NCI-H187 (cell line): ENCODE data around the gene IFT57.
"Not testable (repeated sequence)": the region's sequence is repeated elsewhere in the genome, so short reads cannot be mapped to it uniquely, and the experiment has no call there.

Source experiments
- DNase-seq, 2 experiments: peaks; one replicate each; lab custom pipeline; 2025; lab: John Stamatoyannopoulos, UW

IFT57 gene, protein sequence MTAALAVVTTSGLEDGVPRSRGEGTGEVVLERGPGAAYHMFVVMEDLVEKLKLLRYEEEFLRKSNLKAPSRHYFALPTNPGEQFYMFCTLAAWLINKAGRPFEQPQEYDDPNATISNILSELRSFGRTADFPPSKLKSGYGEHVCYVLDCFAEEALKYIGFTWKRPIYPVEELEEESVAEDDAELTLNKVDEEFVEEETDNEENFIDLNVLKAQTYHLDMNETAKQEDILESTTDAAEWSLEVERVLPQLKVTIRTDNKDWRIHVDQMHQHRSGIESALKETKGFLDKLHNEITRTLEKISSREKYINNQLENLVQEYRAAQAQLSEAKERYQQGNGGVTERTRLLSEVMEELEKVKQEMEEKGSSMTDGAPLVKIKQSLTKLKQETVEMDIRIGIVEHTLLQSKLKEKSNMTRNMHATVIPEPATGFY

DNA sequence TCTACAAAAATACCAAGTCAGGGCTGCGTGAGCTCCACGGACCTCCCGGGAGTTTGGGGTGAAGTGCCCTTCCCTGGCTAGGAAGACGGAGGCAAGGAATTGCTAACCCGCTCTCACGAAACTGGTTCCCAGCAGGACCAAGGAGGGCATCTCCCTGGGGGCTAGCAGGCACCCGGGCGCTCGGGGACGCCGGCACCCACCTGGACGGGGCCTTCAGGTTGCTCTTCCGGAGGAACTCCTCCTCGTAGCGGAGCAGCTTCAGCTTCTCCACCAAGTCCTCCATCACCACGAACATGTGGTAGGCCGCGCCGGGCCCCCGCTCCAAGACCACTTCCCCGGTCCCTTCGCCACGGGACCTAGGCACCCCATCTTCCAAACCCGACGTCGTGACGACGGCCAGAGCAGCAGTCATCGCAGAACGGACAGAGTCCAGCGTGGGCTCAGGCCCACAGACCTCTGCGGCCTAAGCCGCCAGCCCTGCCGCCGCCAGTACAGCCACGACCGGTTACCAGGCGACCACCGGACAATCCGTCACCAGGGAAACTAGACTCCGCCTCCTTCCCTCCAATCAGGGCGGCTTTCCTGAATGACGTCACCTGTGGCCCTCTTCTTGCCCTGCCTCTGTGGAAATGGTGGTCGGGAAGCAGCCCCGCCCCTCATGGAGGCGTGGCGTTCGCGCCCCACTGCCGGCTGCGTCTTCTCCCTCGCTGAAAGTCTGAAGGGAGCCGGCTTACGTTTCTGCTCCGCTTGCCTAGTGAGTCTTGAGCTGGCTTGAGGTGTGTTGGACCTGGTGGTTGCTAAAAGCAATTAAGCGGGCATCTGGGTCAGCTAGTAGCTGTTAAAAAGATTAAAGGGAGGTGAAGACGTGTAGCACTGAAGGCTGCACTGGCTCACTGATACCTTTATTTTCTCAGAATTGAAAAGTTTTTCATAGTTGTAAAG lies at the start of gene IFT57:
Gene IFT57, minus strand, starts transcription at position 514 of the 942 bp plus-strand sequence. Its CDS starts 102 bp downstream, at position 412.
- DNase-seq: peak; percentile 81 to 90

DNA sequence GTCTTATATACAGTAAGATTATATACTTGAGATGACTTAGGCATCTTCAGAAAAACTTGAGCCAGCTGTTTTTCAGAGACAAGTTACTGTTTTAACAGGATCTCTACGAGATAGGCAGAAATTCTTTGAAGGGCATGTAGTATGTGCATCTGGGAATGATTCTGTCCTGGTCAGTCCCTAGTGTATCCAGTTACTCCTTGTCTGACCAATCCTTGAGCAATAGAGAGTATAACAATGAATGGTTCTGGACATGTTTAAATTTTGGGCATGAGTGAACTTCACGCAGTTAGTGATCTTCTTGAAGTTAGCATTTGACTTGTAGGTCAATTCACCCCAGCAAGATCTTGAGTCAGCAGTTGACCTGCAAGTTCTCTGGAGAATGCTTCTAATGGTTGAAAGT lies 49.4 kb upstream of the IFT57 start:
- no peak for DNase-seq

DNA sequence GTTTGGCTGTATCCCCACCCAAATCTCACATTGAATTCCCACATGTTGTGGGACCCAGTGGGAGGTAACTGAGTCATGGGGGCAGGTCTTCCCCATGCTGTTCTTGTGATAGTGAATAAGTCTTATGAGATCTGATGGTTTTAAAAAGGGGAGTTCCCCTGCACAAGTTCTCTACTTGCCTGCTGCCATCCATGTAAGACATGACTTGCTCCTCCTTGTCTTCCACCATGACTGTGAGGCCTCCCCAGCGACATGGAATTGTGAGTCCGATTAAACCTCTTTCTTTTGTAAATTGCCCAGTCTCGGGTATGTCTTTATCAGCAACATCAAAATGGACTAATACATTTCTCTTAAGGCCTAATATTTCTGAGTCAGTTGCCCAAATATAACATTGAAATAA lies 46.0 kb upstream of the IFT57 start:
- not testable (repeated sequence) for DNase-seq

- not testable (repeated sequence) for DNase-seq
Measured at GRCh38 chr3:108264534-108265298, 42.5 kb upstream of the IFT57 start.

- DNase-seq: no peak
Measured at GRCh38 chr3:108255131-108255530, 32.9 kb upstream of the IFT57 start.

GRCh38 chr3:108251844-108252243 lies 29.6 kb upstream of the IFT57 start:
- no peak for DNase-seq

GRCh38 chr3:108251265-108251664 lies 29.0 kb upstream of the IFT57 start:
- DNase-seq: no peak

GRCh38 chr3:108250626-108251025 lies 28.4 kb upstream of the IFT57 start:
- DNase-seq: no peak

DNA sequence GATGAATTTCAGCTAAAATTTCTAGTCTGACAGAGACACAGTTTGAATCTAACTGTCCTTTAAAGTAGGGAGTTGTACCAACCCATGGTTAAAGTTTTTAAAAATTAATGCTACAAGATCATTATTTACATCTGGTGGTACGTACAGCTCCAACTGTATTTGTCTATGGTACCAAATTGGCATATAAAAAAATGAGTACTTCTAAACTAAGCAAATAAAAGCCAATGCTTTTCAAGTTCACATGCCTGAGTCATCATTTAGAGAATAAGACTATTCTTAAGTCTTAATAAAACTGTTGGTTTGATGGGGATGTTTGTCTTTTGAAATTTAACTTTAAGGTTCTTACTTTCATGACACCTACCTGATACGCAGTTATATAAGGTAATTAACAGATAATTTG lies 21.0 kb upstream of the IFT57 start:
- no peak for DNase-seq

GRCh38 chr3:108242776-108243175 lies 20.6 kb upstream of the IFT57 start:
- no peak for DNase-seq

GRCh38 chr3:108241721-108242120 lies 19.5 kb upstream of the IFT57 start:
- no peak for DNase-seq

DNA sequence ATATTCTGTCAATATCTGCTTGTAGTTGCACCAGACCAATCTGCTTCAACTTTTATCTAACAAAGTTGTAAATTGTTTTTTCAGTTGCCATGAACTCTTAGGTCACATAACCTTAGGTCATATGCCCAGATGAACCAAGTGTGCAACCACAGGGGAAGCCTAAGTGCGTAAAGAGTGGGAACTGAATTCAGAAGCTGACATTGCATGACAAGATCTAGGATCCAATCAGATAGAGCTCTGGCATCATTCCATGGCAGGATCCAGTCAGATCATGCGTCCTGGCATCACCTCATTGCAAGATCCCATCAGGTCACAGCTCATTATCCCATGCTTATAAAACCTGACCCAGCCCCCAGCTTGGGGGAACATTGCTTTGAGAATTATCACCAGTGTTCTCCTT lies 18.9 kb upstream of the IFT57 start:
- DNase-seq: no peak

GRCh38 chr3:108239082-108239481 lies 16.9 kb upstream of the IFT57 start:
- DNase-seq: no peak

DNA sequence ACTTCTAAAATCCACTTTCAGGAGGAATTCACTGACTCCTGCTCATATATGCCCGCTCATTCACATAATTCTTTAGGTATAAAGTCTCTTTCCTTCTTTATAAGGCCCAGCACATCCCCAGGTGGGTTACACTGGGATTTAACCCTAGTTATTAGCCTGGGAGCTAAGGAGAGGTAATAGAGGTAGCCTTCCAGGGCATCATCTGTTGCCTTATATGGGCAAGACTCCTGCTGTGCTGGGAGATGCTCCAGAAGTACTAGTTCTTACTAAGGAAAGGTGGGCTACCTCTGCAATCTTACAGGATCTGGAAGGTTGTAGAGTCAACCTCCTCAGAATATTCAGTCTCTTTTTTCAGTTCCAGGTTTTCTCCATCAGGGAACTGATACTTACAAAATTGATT lies 13.1 kb upstream of the IFT57 start:
- DNase-seq: no peak

DNA sequence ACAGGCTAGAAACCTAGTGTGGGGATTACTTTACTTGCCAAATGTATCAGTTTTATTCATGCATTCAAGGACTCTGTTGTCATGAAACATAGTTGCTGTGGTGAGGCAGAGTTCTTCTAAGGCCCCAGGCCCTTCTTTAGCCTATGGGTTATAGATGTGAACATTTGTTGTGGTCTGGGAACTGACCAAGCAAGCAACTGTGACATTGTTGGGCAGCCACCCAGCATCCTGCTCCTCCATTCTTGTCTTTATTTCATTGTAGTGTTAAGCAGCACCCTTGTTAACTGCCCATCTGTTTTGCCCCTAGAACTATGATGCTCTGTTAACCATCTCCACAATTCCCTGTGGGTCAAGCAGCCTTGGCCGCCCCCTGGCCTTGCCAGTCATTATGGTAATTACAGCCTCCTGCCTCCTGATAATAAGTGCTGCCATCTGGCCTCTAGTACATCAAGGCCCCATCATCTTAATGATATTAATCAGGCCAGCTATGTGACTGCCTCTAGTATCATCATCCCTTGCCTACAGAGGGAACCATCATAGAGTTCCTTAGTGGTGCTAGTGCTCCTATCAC lies 12.2 kb upstream of the IFT57 start:
- DNase-seq: no peak

- DNase-seq: no peak
Measured at GRCh38 chr3:108228286-108228685, 6.1 kb upstream of the IFT57 start.

DNA sequence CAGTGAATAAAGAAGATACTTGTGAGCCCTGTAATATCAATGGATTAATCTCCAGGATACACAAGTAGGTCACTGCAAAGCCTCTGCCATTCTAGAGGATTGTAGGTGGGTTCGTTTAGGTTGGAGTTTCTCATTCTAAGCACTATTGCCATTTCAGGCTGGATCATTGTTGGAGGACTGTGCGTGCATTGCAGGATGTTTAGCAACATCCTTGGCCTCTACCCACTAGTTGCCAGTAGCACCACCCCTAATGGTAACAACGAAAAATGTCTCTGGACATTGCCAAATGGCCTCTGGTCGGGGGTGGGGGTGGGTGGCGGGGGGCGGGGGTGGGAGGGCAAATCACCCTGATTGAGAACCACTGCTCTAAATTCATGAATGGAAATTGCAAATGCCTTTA lies 4.9 kb upstream of the IFT57 start:
- DNase-seq: no peak

GRCh38 chr3:108225221-108225620 lies 3.0 kb upstream of the IFT57 start:
- DNase-seq: no peak

DNA sequence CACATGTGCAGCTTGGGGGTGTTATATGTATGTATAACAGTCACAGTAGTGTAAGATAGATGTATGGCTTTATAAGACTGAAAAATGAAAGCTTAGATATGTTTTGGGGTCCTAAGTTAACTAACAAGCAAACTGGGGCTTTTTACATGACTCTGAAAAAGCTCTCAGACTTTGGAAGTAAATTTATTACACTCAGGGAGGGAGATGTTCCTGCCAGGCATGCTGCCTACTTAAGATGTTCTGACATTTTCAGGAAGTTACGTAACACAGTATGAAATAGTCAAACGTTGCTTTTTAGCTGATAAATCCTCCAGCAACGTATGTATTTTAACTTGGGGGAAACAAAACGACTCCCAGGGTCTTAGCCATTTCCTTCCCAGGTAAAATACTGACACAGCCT lies 1.7 kb upstream of the IFT57 start:
- DNase-seq: no peak

DNA sequence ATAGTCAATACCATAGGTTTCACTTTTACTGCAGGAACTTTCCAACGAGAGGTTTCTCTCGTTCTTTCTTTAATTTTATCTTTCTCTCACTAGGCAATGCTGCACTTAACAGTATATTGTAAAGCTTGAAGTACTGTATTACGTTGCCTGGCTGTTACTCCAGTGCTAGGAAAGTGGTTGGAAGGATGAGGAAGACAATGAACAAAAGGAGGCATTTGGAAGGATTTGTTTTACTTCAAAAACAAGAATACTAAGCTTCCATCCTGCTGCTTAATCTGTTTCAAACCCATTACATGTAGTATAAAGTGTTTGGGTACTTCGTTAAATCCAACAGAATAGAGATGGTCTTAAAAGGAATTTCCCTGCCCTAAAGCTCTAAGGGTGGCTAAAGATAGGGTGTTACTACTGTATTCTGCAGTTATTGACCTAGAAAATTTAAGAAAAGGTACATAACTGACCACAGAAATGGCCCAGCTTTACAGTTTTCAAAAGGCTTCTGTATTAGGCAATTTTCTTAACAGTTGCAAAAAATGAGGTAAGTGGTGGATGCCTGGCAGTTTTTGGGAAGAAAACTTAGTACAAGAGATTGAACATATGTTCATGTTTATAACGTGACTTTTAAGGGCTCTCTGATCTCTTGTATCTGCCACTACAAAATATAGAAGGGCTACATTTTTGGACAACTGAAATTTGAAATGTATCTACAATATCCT lies 785 bp upstream of the IFT57 start:
- no peak for DNase-seq

DNA sequence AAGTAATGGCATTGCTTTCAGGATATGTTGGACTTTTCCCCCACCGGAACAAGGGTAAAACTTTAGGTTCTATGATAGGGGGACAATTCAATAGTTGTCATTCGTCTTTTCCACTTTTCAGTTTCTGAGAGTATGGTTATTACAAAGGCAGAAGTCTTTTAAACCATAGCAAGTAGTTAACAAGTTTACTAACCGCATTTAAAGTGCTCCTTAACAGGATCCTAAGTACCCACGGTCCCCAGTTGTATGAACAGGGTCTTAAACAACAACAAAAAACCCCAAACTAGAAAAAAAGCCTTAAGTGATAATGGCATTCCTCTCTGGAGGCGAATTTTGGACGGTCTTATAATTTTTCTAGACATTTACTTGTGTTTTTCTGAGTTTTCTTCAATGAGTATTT lies 831 bp downstream of the IFT57 start:
- DNase-seq: no peak
